Liver (tissue), 9 donors: Measurements from ENCODE around the gene GCDH. TPM values are rescaled to one million over a fixed set of nuclear protein-coding genes. Genes with fewer than 3 reads are reported as not detected.

Source experiments
- DNase-seq: peaks from one replicate; pipeline ENCODE4 v3.0.0-alpha.2; 2017; ENCODE audit warnings: low spot score
- H3K27ac ChIP-seq, 2 donors: one replicate each; pipeline ENCODE4 v1.7.0; 2013; ENCODE audit warnings: inconsistent platforms in 2 of 2, low read length in 2 of 2, control low read depth in 1 of 2, low read depth in 1 of 2, mild to moderate bottlenecking in 1 of 2
- H3K27me3 ChIP-seq, 4 donors: one replicate each; pipeline versions ENCODE4 v1.6.1 to v1.7.0; 2013; ENCODE audit warnings: low read length in 3 of 4, inconsistent platforms in 1 of 4, mild to moderate bottlenecking in 1 of 4, moderate library complexity in 1 of 4; ENCODE audit not compliant: control insufficient read depth in 4 of 4, insufficient read depth in 4 of 4
- H3K36me3 ChIP-seq, 4 donors: one replicate each; pipeline versions ENCODE4 v1.6.1 to v1.7.0; 2013; ENCODE audit warnings: low read length in 3 of 4, mild to moderate bottlenecking in 3 of 4, low read depth in 1 of 4, moderate library complexity in 1 of 4; ENCODE audit not compliant: control insufficient read depth in 4 of 4, insufficient read depth in 3 of 4
- H3K4me1 ChIP-seq, 4 donors: one replicate each; pipeline versions ENCODE4 v1.6.1 to v1.7.0; 2013; ENCODE audit warnings: low read length in 3 of 4, mild to moderate bottlenecking in 3 of 4, moderate library complexity in 1 of 4; ENCODE audit not compliant: control insufficient read depth in 4 of 4, insufficient read depth in 4 of 4
- H3K4me3 ChIP-seq, 3 donors: one replicate each; pipeline versions ENCODE4 v1.6.1 to v1.7.0; 2013; ENCODE audit warnings: low read length in 3 of 3, control low read depth in 1 of 3, low read depth in 1 of 3, mild to moderate bottlenecking in 1 of 3
- H3K9ac ChIP-seq, 2 donors: one replicate each; pipeline ENCODE4 v1.7.0; 2013; ENCODE audit warnings: low read length in 2 of 2, mild to moderate bottlenecking in 2 of 2, moderate library complexity in 2 of 2, control low read depth in 1 of 2, low read depth in 1 of 2
- H3K9me3 ChIP-seq, 4 donors: one replicate each; pipeline versions ENCODE4 v1.6.1 to v1.7.0; 2013; ENCODE audit warnings: low read length in 3 of 4; ENCODE audit not compliant: control insufficient read depth in 4 of 4
- EGR1 ChIP-seq, 2 donors: IDR thresholded peaks; 2 replicates each; pipeline ENCODE4 v1.6.1; 2016 to 2018; ENCODE audit warnings: antibody characterized with exemption in 2 of 2, low read depth in 2 of 2
- FOXA1 ChIP-seq: IDR thresholded peaks from 2 replicates; pipeline ENCODE4 v1.6.1; 2016; ENCODE audit warnings: antibody characterized with exemption
- FOXA2 ChIP-seq: IDR thresholded peaks from 2 replicates; pipeline ENCODE4 v1.6.1; 2016; ENCODE audit warnings: antibody characterized with exemption
- GABPA ChIP-seq, 2 donors: IDR thresholded peaks in 1 of 2; conservative IDR thresholded peaks in 1 of 2; 2 replicates each; pipeline ENCODE4 v1.6.1; 2016; ENCODE audit warnings: antibody characterized with exemption in 2 of 2, mild to moderate bottlenecking in 1 of 2, moderate library complexity in 1 of 2
- HNF4A ChIP-seq, 2 donors: conservative IDR thresholded peaks; 2 replicates each; pipeline ENCODE4 v1.6.1; 2016; ENCODE audit warnings: antibody characterized with exemption in 2 of 2, mild to moderate bottlenecking in 2 of 2
- HNF4G ChIP-seq: IDR thresholded peaks from 2 replicates; pipeline ENCODE4 v1.6.1; 2016; ENCODE audit warnings: antibody characterized with exemption
- JUND ChIP-seq, 2 donors: IDR thresholded peaks; 2 replicates each; pipeline ENCODE4 v1.6.1; 2016; ENCODE audit warnings: antibody characterized with exemption in 2 of 2
- NR2F2 ChIP-seq: IDR thresholded peaks from 2 replicates; pipeline ENCODE4 v1.6.1; 2016; ENCODE audit warnings: antibody characterized with exemption
- SP1 ChIP-seq: IDR thresholded peaks from 2 replicates; pipeline ENCODE4 v1.6.1; 2018; ENCODE audit warnings: antibody characterized with exemption, mild to moderate bottlenecking
- TAF1 ChIP-seq: conservative IDR thresholded peaks from 2 replicates; pipeline ENCODE4 v1.6.1; 2016; ENCODE audit warnings: antibody characterized with exemption, mild to moderate bottlenecking
- YY1 ChIP-seq: IDR thresholded peaks from 2 replicates; pipeline ENCODE4 v1.6.1; 2016; ENCODE audit warnings: antibody characterized with exemption, mild to moderate bottlenecking
- WGBS: extraction: QIAGEN DNeasy Blood & Tissue Kit; methylation state at CpG from one replicate; pipeline ENCODE4 v1.1.7; 2013; 5-methylcytosine and 5-hydroxymethylcytosine counted together
- polyA plus RNA-seq, 2 donors: library from polyadenylated mRNA; stranded (reverse) in 1 of 2; unstranded in 1 of 2; fragments of 200-250 nt in 1 of 2; fragments of >200 nt in 1 of 2; fragmentation: Nextera tagmentation in 1 of 2; extraction: Ambion mirVana in 1 of 2; gene quantifications; one replicate each; pipeline versions ENCODE4 v1.2.1 to v1.2.3, GENCODE V29; 2013 to 2015
- total RNA-seq, 2 donors: library from RNA; depleted of rRNA; stranded (reverse); fragments of >200 nt; gene quantifications; one replicate each; pipeline ENCODE4 v1.2.3, GENCODE V29; 2014
- TF ChIP-seq, protein P1 (sequence below): IDR thresholded peaks from 2 replicates; pipeline ENCODE4 v1.6.1; 2016; ENCODE audit warnings: antibody characterized with exemption
- TF ChIP-seq, protein P2 (sequence below): fragments of 150-350 bp; IDR thresholded peaks from 2 replicates; pipeline ENCODE4 v1.5.1; 2017; ENCODE audit warnings: improper control_type of control experiment, low read depth, low read length; ENCODE audit not compliant: missing input control
- TF ChIP-seq, protein P3 (sequence below): IDR thresholded peaks from 2 replicates; pipeline ENCODE4 v1.6.1; 2016; ENCODE audit warnings: antibody characterized with exemption, mild to moderate bottlenecking
- TF ChIP-seq, protein P4 (sequence below): IDR thresholded peaks from 2 replicates; pipeline ENCODE4 v1.6.1; 2016; ENCODE audit warnings: antibody characterized with exemption
- donor health status: healthy.
- donor health status: healthy.
- donor health status: healthy.
- donor health status: healthy.
- donor health status: healthy.

GCDH gene
- total and polyA plus RNA-seq, 4 donors: 65.8 to 118 (median 78.1) TPM

DNA sequence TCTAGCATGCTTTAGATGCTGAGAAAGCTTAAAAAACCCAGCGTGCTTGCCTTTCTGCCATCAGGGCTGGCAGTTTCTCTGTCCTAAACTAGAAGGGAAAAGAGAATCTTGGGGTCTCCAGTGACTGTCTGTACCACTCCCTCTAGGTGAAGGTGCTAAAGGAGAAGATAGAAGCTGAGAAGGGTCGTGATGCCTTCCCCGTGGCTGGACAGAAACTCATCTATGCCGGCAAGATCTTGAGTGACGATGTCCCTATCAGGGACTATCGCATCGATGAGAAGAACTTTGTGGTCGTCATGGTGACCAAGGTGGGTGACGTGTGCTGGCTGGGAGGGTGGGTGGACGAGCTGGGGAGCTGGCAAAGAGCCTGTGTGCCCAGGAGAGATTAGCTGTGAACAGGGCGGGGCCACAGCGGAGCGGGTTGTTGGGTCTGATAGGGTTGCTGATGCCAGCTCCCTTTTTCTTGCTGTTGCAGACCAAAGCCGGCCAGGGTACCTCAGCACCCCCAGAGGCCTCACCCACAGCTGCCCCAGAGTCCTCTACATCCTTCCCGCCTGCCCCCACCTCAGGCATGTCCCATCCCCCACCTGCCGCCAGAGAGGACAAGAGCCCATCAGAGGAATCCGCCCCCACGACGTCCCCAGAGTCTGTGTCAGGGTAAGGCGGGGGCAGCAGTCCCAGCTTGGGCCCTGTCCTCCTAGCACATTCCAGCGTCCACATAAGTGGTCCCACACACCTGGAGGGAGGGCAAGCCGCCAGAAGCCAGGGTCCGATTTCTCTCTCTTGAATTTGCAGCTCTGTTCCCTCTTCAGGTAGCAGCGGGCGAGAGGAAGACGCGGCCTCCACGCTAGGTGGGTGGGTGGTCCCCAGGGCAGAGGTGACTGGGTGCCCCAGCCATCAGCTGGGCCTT lies 57.0 kb downstream of the GCDH start (continued):
- TF ChIP-seq, protein P1, sequence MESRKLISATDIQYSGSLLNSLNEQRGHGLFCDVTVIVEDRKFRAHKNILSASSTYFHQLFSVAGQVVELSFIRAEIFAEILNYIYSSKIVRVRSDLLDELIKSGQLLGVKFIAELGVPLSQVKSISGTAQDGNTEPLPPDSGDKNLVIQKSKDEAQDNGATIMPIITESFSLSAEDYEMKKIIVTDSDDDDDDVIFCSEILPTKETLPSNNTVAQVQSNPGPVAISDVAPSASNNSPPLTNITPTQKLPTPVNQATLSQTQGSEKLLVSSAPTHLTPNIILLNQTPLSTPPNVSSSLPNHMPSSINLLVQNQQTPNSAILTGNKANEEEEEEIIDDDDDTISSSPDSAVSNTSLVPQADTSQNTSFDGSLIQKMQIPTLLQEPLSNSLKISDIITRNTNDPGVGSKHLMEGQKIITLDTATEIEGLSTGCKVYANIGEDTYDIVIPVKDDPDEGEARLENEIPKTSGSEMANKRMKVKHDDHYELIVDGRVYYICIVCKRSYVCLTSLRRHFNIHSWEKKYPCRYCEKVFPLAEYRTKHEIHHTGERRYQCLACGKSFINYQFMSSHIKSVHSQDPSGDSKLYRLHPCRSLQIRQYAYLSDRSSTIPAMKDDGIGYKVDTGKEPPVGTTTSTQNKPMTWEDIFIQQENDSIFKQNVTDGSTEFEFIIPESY: no peak
- TF ChIP-seq HNF4A (conservative IDR thresholded peaks at IDR 0.05): no peak
- TF ChIP-seq GABPA (IDR thresholded peaks at IDR 0.05 in 1 of 2, conservative IDR thresholded peaks at IDR 0.05 in 1 of 2): no peak
- TF ChIP-seq JUND (IDR thresholded peaks at IDR 0.05): no peak
- no peak for TF ChIP-seq HNF4G
- TF ChIP-seq YY1: no peak
- TF ChIP-seq NR2F2: no peak

DNA sequence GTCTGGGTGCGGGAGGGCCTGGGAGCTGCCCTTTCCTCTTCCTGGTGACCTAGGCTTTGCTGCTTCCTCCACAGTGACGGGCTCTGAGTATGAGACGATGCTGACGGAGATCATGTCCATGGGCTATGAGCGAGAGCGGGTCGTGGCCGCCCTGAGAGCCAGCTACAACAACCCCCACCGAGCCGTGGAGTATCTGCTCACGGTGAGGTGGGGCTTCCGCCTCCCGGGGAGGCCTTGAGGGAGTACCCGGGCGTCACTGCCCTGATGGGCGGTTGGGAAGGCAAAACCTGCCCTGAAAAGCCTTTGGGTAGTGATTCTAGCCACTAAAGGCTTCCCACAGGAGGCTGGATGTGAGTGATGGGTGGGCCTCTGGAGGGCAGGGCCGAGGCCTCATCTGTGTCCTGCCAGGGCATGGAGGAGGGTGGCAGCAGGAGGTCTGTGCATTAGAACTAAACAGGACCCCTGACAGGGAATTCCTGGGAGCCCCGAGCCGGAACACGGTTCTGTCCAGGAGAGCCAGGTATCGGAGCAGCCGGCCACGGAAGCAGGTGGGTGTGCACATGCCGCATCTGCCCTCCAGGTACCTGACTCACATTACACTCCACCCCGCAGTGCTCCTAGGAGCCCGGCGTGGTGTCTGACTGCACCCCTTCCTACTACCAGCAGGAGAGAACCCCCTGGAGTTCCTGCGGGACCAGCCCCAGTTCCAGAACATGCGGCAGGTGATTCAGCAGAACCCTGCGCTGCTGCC lies 57.8 kb downstream of the GCDH start:
- peaks cover 21 to 52% (median 35%) of the 10 kb centered on the region in 4 donors for H3K36me3 ChIP-seq
- no peak for DNase-seq
- TF ChIP-seq, protein P2, sequence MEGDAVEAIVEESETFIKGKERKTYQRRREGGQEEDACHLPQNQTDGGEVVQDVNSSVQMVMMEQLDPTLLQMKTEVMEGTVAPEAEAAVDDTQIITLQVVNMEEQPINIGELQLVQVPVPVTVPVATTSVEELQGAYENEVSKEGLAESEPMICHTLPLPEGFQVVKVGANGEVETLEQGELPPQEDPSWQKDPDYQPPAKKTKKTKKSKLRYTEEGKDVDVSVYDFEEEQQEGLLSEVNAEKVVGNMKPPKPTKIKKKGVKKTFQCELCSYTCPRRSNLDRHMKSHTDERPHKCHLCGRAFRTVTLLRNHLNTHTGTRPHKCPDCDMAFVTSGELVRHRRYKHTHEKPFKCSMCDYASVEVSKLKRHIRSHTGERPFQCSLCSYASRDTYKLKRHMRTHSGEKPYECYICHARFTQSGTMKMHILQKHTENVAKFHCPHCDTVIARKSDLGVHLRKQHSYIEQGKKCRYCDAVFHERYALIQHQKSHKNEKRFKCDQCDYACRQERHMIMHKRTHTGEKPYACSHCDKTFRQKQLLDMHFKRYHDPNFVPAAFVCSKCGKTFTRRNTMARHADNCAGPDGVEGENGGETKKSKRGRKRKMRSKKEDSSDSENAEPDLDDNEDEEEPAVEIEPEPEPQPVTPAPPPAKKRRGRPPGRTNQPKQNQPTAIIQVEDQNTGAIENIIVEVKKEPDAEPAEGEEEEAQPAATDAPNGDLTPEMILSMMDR: no peak
- TF ChIP-seq FOXA2: no peak
- TF ChIP-seq, protein P3, sequence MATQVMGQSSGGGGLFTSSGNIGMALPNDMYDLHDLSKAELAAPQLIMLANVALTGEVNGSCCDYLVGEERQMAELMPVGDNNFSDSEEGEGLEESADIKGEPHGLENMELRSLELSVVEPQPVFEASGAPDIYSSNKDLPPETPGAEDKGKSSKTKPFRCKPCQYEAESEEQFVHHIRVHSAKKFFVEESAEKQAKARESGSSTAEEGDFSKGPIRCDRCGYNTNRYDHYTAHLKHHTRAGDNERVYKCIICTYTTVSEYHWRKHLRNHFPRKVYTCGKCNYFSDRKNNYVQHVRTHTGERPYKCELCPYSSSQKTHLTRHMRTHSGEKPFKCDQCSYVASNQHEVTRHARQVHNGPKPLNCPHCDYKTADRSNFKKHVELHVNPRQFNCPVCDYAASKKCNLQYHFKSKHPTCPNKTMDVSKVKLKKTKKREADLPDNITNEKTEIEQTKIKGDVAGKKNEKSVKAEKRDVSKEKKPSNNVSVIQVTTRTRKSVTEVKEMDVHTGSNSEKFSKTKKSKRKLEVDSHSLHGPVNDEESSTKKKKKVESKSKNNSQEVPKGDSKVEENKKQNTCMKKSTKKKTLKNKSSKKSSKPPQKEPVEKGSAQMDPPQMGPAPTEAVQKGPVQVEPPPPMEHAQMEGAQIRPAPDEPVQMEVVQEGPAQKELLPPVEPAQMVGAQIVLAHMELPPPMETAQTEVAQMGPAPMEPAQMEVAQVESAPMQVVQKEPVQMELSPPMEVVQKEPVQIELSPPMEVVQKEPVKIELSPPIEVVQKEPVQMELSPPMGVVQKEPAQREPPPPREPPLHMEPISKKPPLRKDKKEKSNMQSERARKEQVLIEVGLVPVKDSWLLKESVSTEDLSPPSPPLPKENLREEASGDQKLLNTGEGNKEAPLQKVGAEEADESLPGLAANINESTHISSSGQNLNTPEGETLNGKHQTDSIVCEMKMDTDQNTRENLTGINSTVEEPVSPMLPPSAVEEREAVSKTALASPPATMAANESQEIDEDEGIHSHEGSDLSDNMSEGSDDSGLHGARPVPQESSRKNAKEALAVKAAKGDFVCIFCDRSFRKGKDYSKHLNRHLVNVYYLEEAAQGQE: no peak
- no peak for TF ChIP-seq EGR1 (IDR thresholded peaks at IDR 0.05; ENCODE audit: low read depth in 2 of 2)
- no peak for TF ChIP-seq SP1
- TF ChIP-seq JUND (IDR thresholded peaks at IDR 0.05): no peak
- TF ChIP-seq FOXA1: no peak
- no peak for TF ChIP-seq HNF4A (conservative IDR thresholded peaks at IDR 0.05)
- TF ChIP-seq, protein P1: no peak
- no peak for TF ChIP-seq HNF4G
- no peak for TF ChIP-seq YY1
- TF ChIP-seq, protein P4, sequence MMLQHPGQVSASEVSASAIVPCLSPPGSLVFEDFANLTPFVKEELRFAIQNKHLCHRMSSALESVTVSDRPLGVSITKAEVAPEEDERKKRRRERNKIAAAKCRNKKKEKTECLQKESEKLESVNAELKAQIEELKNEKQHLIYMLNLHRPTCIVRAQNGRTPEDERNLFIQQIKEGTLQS: no peak
- no peak for TF ChIP-seq TAF1
- WGBS: 95% methylated on average over 30 of the region's 30 CpGs
- no peaks in the 10 kb centered on the region for H3K9me3 ChIP-seq
- H3K27me3 ChIP-seq: no peaks in the 10 kb centered on the region
- H3K27ac ChIP-seq: no peak overlapping the region
- H3K4me3 ChIP-seq: no peak overlapping the region
- H3K9ac ChIP-seq: no peak overlapping the region
- peaks cover 2 to 21% (median 13%) of the 10 kb centered on the region in 4 donors for H3K4me1 ChIP-seq
